K562 (cell line): ENCODE measurements around the gene SEZ6L. TPM values are rescaled to one million over a fixed set of nuclear protein-coding genes. Genes with fewer than 3 reads are reported as not detected.

ENCODE experiments used
- AFF1 ChIP-seq, 2 experiments: fragments of 450-650 bp; IDR thresholded peaks; 2 replicates each; pipeline ENCODE4 v1.6.1; 2018; ENCODE audit warnings: mild to moderate bottlenecking in 2 of 2, low read depth in 1 of 2; ENCODE audit not compliant: partially characterized antibody in 2 of 2
- CBX1 ChIP-seq: sonication (generic); IDR thresholded peaks from 2 replicates; pipeline ENCODE4 v1.6.1; 2016; ENCODE audit warnings: antibody characterized with exemption, low read depth, mild to moderate bottlenecking
- JUN ChIP-seq, 2 experiments: sonication (generic) in 1 of 2; formaldehyde crosslinking in 1 of 2; IDR thresholded peaks; 2 replicates each; pipeline versions ENCODE4 v1.6.1 to v1.8.0; 2012 to 2022; ENCODE audit warnings: borderline replicate concordance in 2 of 2, mild to moderate bottlenecking in 2 of 2, improper control_type of control experiment in 1 of 2, low read depth in 1 of 2, low read length in 1 of 2, missing genetic modification reagents in 1 of 2
- MBD2 ChIP-seq: sonication (generic); IDR thresholded peaks from 2 replicates; pipeline ENCODE4 v1.6.1; 2016; ENCODE audit warnings: low read depth, borderline replicate concordance
- NFYB ChIP-seq: IDR thresholded peaks from 2 replicates; pipeline ENCODE4 v1.6.1; 2011; ENCODE audit warnings: mild to moderate bottlenecking, moderate library complexity; ENCODE audit not compliant: insufficient read length; ENCODE audit errors: extremely low read depth
- NONO ChIP-seq, 2 experiments: fragments of 200-400 bp in 1 of 2; fragments of 450-650 bp in 1 of 2; formaldehyde crosslinking in 1 of 2; IDR thresholded peaks; 2 replicates each; pipeline ENCODE4 v1.6.1; 2017; ENCODE audit warnings: low read depth in 2 of 2, mild to moderate bottlenecking in 2 of 2, moderate library complexity in 2 of 2, low read length in 1 of 2
- TARDBP ChIP-seq: fragments of 450-650 bp; IDR thresholded peaks from 2 replicates; pipeline ENCODE4 v1.6.1; 2016
- TCFL5 ChIP-seq: fragments of 250-450 bp; sonication (Bioruptor Pico); conservative IDR thresholded peaks from 2 replicates; pipeline ENCODE4 v1.6.1; 2021; ENCODE audit warnings: mild to moderate bottlenecking, moderate library complexity, matching md5 sums
- TOE1 ChIP-seq, 2 experiments: fragments of 450-650 bp in 1 of 2; sonication (generic) in 1 of 2; formaldehyde crosslinking in 1 of 2; IDR thresholded peaks; 2 replicates each; pipeline versions ENCODE4 v1.7.1 to v1.8.0; 2016 to 2022; ENCODE audit warnings: borderline replicate concordance in 2 of 2, mild to moderate bottlenecking in 2 of 2, antibody characterized with exemption in 1 of 2, inconsistent platforms in 1 of 2, low read depth in 1 of 2, missing genetic modification reagents in 1 of 2, moderate library complexity in 1 of 2
- TSHZ1 ChIP-seq: fragments of 250-450 bp; sonication (Bioruptor Pico); IDR thresholded peaks from 2 replicates; pipeline ENCODE4 v1.4.0; 2020; ENCODE audit warnings: mild to moderate bottlenecking, moderate library complexity
- ZBED1 ChIP-seq: IDR thresholded peaks from 2 replicates; pipeline ENCODE4 v1.6.1; 2014
- ZC3H4 ChIP-seq: sonication (generic); formaldehyde crosslinking; IDR thresholded peaks from 2 replicates; pipeline ENCODE4 v1.9.0; 2021; ENCODE audit warnings: missing genetic modification reagents, borderline replicate concordance
- ZNF76 ChIP-seq: fragments of 250-450 bp; sonication (Bioruptor Pico); IDR thresholded peaks from 2 replicates; pipeline ENCODE4 v1.4.0; 2020; ENCODE audit warnings: mild to moderate bottlenecking, moderate library complexity, borderline replicate concordance
- polyA plus RNA-seq, 8 experiments: library from polyadenylated mRNA; depleted of rRNA in 4 of 8; stranded (reverse) in 5 of 8; unstranded in 3 of 8; fragments of >200 nt; fragmentation: Nextera tagmentation in 2 of 8; fragmentation: Illumina TruSeq in 1 of 8; extraction: Ambion mirVana in 2 of 8; extraction: Trizol in 1 of 8; gene quantifications; 2 replicates each; pipeline versions ENCODE4 v1.2.1 to v1.2.3, GENCODE V29; 2011 to 2014; ENCODE audit warnings: inconsistent platforms in 1 of 8, missing spikeins in 1 of 8
- total RNA-seq, 7 experiments: library from RNA; depleted of rRNA in 6 of 7; stranded (reverse); fragments of >200 nt in 6 of 7; fragmentation: Illumina TruSeq in 2 of 7; extraction: Trizol in 2 of 7; gene quantifications; 2 replicates each; pipeline versions ENCODE4 v1.2.1 to v1.2.3, GENCODE V29; 2011 to 2021; ENCODE audit warnings: low replicate concordance in 1 of 7
- TF ChIP-seq, protein P1 (sequence below): sonication (generic); formaldehyde crosslinking; IDR thresholded peaks from 2 replicates; pipeline ENCODE4 v1.4.0; 2020; ENCODE audit warnings: mild to moderate bottlenecking, missing genetic modification reagents
- TF ChIP-seq, protein P2 (sequence below): fragments of 250-450 bp; sonication (Bioruptor Pico); IDR thresholded peaks from 2 replicates; pipeline ENCODE4 v1.4.0; 2020; ENCODE audit warnings: mild to moderate bottlenecking, moderate library complexity, borderline replicate concordance

SEZ6L gene
- total and polyA plus RNA-seq, 9 of the 15 experiments (the other 6 are each of a cell fraction or from before 2014, with no cell fraction given), result not detected

DNA sequence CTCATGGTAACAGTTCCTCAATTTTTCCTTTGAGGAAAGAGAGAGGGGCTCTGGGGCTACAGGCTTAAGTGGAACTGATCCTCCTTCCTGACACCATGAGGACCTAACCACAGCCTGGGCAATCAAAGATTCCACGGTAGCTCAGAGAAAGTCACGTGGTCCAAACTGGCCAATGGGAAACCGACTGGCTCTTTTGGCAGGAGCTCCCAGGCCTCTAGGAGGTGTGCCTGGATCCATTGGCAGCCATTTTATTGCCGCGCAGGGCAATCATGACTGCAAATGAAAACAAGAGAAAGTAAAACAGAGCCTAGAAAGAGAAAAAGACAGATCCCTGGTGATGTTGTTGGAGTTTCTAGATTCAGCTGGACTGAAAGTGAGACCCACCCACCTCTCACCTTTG, 232.5 kb downstream of the SEZ6L start (continued):
- TF ChIP-seq TSHZ1 (CRISPR knock-in tag), result no peak
- TF ChIP-seq ZNF76 (CRISPR knock-in tag), result no peak
- no peak for TF ChIP-seq TARDBP
- TF ChIP-seq, protein P1, sequence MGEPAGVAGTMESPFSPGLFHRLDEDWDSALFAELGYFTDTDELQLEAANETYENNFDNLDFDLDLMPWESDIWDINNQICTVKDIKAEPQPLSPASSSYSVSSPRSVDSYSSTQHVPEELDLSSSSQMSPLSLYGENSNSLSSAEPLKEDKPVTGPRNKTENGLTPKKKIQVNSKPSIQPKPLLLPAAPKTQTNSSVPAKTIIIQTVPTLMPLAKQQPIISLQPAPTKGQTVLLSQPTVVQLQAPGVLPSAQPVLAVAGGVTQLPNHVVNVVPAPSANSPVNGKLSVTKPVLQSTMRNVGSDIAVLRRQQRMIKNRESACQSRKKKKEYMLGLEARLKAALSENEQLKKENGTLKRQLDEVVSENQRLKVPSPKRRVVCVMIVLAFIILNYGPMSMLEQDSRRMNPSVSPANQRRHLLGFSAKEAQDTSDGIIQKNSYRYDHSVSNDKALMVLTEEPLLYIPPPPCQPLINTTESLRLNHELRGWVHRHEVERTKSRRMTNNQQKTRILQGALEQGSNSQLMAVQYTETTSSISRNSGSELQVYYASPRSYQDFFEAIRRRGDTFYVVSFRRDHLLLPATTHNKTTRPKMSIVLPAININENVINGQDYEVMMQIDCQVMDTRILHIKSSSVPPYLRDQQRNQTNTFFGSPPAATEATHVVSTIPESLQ, result no peak
- TF ChIP-seq NONO (IDR thresholded peaks at IDR 0.05; ENCODE audit: low read depth in 2 of 2, low read length in 1 of 2), result no peak
- TF ChIP-seq, protein P2, sequence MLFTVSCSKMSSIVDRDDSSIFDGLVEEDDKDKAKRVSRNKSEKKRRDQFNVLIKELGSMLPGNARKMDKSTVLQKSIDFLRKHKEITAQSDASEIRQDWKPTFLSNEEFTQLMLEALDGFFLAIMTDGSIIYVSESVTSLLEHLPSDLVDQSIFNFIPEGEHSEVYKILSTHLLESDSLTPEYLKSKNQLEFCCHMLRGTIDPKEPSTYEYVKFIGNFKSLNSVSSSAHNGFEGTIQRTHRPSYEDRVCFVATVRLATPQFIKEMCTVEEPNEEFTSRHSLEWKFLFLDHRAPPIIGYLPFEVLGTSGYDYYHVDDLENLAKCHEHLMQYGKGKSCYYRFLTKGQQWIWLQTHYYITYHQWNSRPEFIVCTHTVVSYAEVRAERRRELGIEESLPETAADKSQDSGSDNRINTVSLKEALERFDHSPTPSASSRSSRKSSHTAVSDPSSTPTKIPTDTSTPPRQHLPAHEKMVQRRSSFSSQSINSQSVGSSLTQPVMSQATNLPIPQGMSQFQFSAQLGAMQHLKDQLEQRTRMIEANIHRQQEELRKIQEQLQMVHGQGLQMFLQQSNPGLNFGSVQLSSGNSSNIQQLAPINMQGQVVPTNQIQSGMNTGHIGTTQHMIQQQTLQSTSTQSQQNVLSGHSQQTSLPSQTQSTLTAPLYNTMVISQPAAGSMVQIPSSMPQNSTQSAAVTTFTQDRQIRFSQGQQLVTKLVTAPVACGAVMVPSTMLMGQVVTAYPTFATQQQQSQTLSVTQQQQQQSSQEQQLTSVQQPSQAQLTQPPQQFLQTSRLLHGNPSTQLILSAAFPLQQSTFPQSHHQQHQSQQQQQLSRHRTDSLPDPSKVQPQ (CRISPR knock-in tag), result no peak
- no peak for TF ChIP-seq AFF1 (IDR thresholded peaks at IDR 0.05; ENCODE audit: low read depth in 1 of 2, partially characterized antibody in 2 of 2)
- TF ChIP-seq MBD2, result no peak
- TF ChIP-seq ZC3H4 (CRISPR knock-in tag), result no peak
- TF ChIP-seq TOE1 (IDR thresholded peaks at IDR 0.05; ENCODE audit: borderline replicate concordance), result peak; percentile 90
- TF ChIP-seq TOE1 (CRISPR knock-in tag; IDR thresholded peaks at IDR 0.05; ENCODE audit: borderline replicate concordance, low read depth), result no peak
- TF ChIP-seq TCFL5 (CRISPR knock-in tag), result no peak
- no peak for TF ChIP-seq CBX1
- TF ChIP-seq NFYB, result peak; percentile 77
- TF ChIP-seq ZBED1, result no peak
- TF ChIP-seq JUN (IDR thresholded peaks at IDR 0.05; ENCODE audit: borderline replicate concordance, low read depth, low read length), result no peak
- no peak for TF ChIP-seq JUN (CRISPR knock-in tag; IDR thresholded peaks at IDR 0.05; ENCODE audit: borderline replicate concordance)
